BE2C (cell line): ENCODE results near the gene MAN2A1.

ENCODE experiments used
- DNase-seq: peaks from one replicate; pipeline ENCODE4 v3.0.0-alpha.2; 2020
- H3K27me3 ChIP-seq: fragments of 250-450 bp; sonication (Bioruptor Pico); 2 replicates; pipeline ENCODE4 v1.5.1; 2020; ENCODE audit warnings: mild to moderate bottlenecking
- H3K36me3 ChIP-seq: fragments of 250-450 bp; sonication (Bioruptor Pico); 2 replicates; pipeline ENCODE4 v1.5.1; 2020; ENCODE audit warnings: mild to moderate bottlenecking
- H3K4me1 ChIP-seq: fragments of 250-450 bp; sonication (Bioruptor Pico); 2 replicates; pipeline ENCODE4 v1.5.1; 2020
- H3K4me3 ChIP-seq: 2 replicates; pipeline ENCODE4 v1.5.1; 2011; ENCODE audit warnings: low read depth, low read length
- H3K9me3 ChIP-seq: fragments of 250-450 bp; sonication (Bioruptor Pico); 2 replicates; pipeline ENCODE4 v1.5.1; 2020
- CTCF ChIP-seq: IDR thresholded peaks from 2 replicates; pipeline ENCODE4 v1.5.1; 2012; ENCODE audit warnings: mild to moderate bottlenecking, low read depth, low read length

MAN2A1 gene

DNA sequence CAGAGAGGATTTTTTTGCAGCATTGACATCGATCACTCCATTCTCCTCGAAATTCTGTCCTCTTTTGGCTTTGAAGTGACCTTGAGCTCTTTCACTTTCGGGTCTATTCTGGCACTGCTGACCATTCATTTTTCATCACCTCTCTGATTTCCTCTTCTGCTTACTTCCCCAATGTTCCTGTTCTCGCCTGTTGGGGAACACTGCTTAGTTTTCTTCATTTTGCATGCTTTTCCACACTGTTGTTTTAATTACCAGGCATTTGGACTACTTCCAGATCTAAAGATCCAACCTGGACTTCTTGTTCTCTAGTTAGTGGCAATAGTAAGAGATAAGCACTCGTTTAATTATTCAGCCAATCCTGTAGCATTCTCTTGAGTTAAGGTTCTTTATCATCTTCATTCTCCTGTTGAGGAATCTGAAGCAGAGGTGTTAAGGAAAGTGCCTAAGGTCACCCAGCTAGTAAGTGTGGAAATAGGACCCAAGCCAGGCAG is 53.4 kb downstream of the MAN2A1 start:
- TF ChIP-seq CTCF = no peak
- no peak for DNase-seq
- Histone ChIP-seq H3K36me3 (no peaks in the 10 kb centered on the region), H3K9me3 (no peaks in the 10 kb centered on the region), H3K4me3 (no peak overlapping the region), H3K27me3 (no peaks in the 10 kb centered on the region), H3K4me1 (no peaks in the 10 kb centered on the region)

DNA sequence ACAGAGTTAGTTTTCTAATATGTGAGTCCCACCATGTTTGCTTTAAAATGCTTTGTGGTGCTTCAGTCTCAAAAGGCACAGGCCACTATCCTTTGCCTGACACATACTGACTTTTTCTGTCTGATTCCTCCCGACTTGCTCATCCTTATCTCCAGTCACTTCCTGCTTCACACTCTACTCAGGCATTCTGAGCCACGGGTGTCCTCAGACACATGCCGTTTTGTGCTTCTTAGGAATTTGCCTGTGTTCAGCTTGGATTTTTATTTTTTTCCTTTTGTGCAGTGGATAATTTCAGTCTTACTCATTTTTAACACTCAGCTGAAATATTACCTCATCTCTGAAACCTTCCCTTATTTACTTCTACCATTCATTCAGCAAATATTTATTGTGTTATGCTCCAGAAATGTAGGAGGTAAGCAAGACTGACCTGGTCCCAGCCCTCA is 54.1 kb downstream of the MAN2A1 start:
- Histone ChIP-seq H3K4me1 (no peaks in the 10 kb centered on the region), H3K27me3 (no peaks in the 10 kb centered on the region), H3K9me3 (no peaks in the 10 kb centered on the region), H3K4me3 (no peak overlapping the region), H3K36me3 (no peaks in the 10 kb centered on the region)
- DNase-seq = no peak
- no peak for TF ChIP-seq CTCF

GRCh38 chr5:109744261-109744660 is 54.5 kb downstream of the MAN2A1 start:
- Histone ChIP-seq H3K27me3 (no peaks in the 10 kb centered on the region), H3K36me3 (no peaks in the 10 kb centered on the region), H3K4me1 (no peaks in the 10 kb centered on the region), H3K9me3 (no peaks in the 10 kb centered on the region), H3K4me3 (no peak overlapping the region)
- TF ChIP-seq CTCF = no peak
- DNase-seq = no peak

- no peak for DNase-seq
- H3K9me3 ChIP-seq = no peaks in the 10 kb centered on the region
- H3K4me1 ChIP-seq = no peaks in the 10 kb centered on the region
- TF ChIP-seq CTCF = no peak
- H3K36me3 ChIP-seq = no peaks in the 10 kb centered on the region
- no peaks in the 10 kb centered on the region for H3K27me3 ChIP-seq
- H3K4me3 ChIP-seq = no peak overlapping the region
These were observed 58.8 kb downstream of the MAN2A1 start for GRCh38 chr5:109748546-109748945.

GRCh38 chr5:109750463-109750862 is 60.7 kb downstream of the MAN2A1 start:
- Histone ChIP-seq H3K4me3 (no peak overlapping the region), H3K27me3 (no peaks in the 10 kb centered on the region), H3K9me3 (no peaks in the 10 kb centered on the region), H3K36me3 (no peaks in the 10 kb centered on the region), H3K4me1 (no peaks in the 10 kb centered on the region)
- no peak for DNase-seq
- no peak for TF ChIP-seq CTCF

DNA sequence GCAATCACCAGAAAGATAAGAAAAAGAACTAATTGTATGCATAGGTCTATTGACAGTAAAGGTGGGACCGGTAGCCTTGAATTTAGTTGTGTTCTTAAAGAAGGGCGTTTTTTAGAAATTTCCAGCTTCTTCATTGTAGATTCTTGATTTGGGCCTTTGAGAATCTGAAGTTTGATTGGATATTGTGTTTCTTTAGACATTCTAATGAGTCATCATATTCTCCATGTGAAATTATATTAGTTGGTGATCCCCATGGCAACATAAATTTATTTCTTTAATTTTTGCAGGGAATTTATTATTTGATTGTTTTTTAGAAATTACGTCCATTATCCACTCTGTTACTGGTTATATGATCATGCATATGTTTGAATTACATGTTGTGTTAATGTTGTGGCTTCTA is 63.6 kb downstream of the MAN2A1 start:
- Histone ChIP-seq H3K36me3 (no peaks in the 10 kb centered on the region), H3K27me3 (no peaks in the 10 kb centered on the region), H3K4me1 (no peaks in the 10 kb centered on the region), H3K9me3 (no peaks in the 10 kb centered on the region), H3K4me3 (no peak overlapping the region)
- no peak for TF ChIP-seq CTCF
- DNase-seq = no peak
